AG10803 (cell line): ENCODE data around the gene IGSF23.

Experiments used
- DNase-seq: peaks from one replicate; pipeline ENCODE4 v3.0.0; 2010; ENCODE audit warnings: low read depth
- H3K4me3 ChIP-seq: 2 replicates; pipeline ENCODE4 v1.5.1; 2011; ENCODE audit warnings: mild to moderate bottlenecking, low read length, control low read depth
- TF ChIP-seq, protein P1 (sequence below): conservative IDR thresholded peaks from 2 replicates; pipeline ENCODE4 v1.5.1; 2011; ENCODE audit warnings: mild to moderate bottlenecking, low read length, control low read depth, inconsistent platforms

The IGSF23 gene

DNA sequence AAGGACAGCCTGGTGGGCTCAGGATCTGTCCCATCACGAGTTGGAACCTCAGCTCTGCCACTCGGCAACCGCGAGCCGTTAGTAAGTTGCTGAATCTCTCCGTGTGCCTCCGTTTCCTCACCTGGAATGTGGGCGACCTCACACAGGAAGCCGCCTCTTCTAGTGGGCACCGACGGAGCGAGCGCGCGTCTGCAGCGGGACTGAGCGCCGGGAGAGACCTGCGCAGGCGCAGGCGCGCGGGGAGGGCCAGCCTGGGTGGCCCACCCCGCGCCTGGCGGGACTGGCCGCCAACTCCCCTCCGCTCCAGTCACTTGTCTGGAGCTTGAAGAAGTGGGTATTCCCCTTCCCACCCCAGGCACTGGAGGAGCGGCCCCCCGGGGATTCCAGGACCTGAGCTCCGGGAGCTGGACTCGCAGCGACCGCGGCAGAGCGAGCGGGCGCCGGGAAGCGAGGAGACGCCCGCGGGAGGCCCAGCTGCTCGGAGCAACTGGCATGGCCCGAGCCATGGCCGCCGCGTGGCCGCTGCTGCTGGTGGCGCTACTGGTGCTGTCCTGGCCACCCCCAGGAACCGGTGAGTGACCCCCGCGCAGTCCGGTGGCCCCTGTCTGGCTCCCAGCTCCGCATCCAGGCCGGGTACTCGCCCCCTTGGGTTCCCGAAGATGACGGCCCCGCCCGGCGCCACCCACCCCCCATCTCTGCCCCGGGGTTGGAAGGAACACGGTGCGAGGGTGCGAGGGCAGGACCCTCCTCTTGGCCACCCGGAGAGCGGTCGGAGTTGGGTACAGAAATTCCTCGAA is 30.4 kb downstream of the IGSF23 start, which contains the start of gene PVR:
Gene PVR, plus strand, starts transcription at position 306 of the 797 bp plus-strand sequence. Its CDS starts 187 bp downstream, at position 493.
- peak within 1 kb of the TSS; percentile 92 for H3K4me3 ChIP-seq
- DNase-seq: peak; percentile 68
- TF ChIP-seq, protein P1, sequence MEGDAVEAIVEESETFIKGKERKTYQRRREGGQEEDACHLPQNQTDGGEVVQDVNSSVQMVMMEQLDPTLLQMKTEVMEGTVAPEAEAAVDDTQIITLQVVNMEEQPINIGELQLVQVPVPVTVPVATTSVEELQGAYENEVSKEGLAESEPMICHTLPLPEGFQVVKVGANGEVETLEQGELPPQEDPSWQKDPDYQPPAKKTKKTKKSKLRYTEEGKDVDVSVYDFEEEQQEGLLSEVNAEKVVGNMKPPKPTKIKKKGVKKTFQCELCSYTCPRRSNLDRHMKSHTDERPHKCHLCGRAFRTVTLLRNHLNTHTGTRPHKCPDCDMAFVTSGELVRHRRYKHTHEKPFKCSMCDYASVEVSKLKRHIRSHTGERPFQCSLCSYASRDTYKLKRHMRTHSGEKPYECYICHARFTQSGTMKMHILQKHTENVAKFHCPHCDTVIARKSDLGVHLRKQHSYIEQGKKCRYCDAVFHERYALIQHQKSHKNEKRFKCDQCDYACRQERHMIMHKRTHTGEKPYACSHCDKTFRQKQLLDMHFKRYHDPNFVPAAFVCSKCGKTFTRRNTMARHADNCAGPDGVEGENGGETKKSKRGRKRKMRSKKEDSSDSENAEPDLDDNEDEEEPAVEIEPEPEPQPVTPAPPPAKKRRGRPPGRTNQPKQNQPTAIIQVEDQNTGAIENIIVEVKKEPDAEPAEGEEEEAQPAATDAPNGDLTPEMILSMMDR: no peak

DNA sequence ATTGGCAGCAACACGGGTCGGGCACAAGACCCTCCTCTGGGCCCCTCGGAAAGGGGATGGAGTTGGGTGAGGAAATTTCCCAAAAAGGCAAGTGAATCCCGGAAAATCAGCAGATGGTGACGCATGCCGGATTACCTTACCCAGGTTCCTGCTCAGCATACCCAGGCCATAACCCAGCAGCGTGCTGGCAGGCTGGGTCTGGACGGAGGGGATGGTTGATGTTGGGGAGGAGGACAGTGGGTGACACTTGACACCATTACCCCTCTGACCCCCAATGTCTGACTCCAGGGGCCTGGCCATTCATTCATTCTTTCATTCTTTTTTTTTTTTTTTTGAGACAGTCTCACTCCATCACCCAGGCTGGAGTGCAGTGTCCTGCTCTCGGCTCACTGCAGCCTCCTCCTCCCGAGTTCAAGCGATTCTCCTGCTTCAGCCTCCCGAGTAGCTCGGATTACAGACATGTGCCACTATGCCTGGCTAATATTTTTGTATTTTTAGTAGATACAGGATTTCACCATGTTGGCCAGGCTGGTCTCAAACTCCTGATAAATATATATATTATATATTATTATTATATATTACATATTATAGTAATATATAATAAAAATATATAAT is 31.1 kb downstream of the IGSF23 start:
- TF ChIP-seq, protein P1: no peak
- DNase-seq: no peak
- H3K4me3 ChIP-seq: peak overlapping the region; percentile 92

DNA sequence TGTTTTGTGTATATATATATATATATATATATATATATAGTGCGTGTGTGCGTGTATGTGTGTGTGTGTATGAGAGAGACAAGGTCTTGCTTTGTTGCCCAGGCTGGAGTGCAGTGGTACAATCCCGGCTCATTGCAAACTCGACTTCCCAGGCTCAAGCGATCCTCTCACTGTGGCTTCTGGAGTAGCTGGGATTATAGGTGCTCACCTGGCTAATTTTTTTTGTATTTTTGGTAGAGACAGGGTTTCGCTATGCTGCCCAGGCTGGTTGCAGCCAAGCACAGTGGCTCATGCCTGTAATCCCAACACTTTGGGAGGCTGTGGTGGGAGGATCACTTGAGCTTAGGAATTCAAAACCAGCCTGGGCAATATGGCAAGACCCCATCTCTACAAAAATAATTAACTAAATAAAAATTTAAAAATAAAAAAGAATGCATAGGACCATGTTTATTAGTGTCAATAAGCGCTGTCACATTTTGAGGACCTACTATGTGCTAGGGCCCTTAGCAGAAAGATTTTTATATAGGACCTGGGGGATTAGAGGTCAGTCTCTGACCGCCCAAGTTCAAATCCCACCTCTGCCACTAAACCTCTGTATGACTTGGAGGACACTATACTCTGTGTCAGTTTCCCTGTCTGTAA is 32.2 kb downstream of the IGSF23 start:
- DNase-seq: no peak
- TF ChIP-seq, protein P1: no peak
- H3K4me3 ChIP-seq: peak overlapping the region; percentile 23

DNA sequence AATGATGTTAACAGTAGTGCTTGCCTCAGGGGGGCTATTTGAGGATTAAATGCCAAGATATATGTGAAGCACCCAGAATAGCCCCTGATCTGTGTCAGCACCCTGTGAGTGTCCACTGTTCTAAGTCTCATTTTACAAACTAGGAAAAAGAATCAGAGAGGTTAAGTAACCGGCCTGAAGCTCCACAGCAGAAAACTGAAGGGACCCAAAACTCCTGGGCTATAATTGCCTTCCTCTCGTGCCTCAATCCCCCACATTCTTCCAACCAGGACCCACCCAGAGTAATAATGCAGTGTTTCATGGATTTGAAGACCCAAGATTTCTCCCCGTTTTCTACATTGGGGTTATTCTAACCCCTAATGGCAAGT is 32.7 kb downstream of the IGSF23 start:
- no peak for DNase-seq
- H3K4me3 ChIP-seq: no peak overlapping the region

DNA sequence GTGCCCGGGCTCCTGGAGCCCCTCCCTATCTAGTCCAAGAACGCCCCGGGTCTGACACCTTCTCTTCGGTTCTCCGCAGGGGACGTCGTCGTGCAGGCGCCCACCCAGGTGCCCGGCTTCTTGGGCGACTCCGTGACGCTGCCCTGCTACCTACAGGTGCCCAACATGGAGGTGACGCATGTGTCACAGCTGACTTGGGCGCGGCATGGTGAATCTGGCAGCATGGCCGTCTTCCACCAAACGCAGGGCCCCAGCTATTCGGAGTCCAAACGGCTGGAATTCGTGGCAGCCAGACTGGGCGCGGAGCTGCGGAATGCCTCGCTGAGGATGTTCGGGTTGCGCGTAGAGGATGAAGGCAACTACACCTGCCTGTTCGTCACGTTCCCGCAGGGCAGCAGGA is 33.8 kb downstream of the IGSF23 start:
- TF ChIP-seq, protein P1: no peak
- no peak overlapping the region for H3K4me3 ChIP-seq
- no peak for DNase-seq

More for the DNA sequence above, 32.7 kb downstream of the IGSF23 start:
- TF ChIP-seq, protein P1: no peak

DNA sequence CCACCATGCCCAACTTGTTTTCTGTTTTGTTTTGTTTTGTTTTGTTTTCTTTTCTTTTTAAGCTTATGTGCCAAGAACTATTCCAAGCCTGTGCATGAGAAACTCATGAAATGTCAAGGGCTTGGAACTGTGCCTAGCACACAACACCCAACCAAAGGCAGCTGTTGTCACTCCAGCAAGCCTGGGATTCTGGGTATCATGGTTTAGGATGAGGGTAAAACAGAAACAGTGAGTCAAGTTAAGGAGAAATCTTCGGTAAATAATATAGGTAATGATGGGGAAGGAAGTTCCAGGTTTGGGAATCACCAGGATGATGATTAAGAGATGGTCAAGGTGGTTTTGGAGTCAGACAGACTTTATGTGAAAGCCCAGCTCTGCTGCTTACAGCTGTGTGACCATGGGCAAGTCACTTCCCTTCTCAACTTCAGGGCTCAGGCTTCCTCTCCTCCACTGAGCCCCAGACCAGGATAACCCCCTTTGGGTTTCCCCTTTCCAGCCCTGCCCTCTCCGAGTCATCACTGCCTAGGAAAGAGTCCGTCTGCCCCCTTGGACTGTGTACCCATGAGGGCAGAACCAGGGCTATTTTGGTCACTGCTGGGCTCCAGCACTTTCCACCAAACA is 35.4 kb downstream of the IGSF23 start:
- DNase-seq: peak; percentile 91
- H3K4me3 ChIP-seq: no peak overlapping the region
- TF ChIP-seq, protein P1: no peak
